HG02970 (cell line): Measurements from ENCODE around the gene ATP6V1G2.

Source experiments
- ATAC-seq: cut with Tn5 transposase; IDR thresholded peaks from one replicate; pipeline ENCODE4 v1.9.1; 2021; ENCODE audit warnings: mild to moderate bottlenecking, moderate library complexity, moderate number of reproducible peaks; ENCODE audit not compliant: unreplicated experiment, low FRiP score

Gene ATP6V1G2

DNA sequence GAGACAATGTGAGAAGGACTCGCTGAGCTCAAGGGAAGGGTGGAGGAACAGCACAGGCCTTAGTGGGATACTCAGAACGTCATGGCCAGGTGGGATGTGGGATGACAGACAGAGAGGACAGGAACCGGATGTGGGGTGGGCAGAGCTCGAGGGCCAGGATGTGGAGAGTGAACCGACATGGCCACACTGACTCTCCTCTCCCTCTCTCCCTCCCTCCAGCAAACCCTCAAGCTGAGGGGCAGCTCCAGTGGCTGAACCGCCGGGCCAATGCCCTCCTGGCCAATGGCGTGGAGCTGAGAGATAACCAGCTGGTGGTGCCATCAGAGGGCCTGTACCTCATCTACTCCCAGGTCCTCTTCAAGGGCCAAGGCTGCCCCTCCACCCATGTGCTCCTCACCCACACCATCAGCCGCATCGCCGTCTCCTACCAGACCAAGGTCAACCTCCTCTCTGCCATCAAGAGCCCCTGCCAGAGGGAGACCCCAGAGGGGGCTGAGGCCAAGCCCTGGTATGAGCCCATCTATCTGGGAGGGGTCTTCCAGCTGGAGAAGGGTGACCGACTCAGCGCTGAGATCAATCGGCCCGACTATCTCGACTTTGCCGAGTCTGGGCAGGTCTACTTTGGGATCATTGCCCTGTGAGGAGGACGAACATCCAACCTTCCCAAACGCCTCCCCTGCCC, 30.6 kb upstream of the ATP6V1G2 start:
- no peak for ATAC-seq

DNA sequence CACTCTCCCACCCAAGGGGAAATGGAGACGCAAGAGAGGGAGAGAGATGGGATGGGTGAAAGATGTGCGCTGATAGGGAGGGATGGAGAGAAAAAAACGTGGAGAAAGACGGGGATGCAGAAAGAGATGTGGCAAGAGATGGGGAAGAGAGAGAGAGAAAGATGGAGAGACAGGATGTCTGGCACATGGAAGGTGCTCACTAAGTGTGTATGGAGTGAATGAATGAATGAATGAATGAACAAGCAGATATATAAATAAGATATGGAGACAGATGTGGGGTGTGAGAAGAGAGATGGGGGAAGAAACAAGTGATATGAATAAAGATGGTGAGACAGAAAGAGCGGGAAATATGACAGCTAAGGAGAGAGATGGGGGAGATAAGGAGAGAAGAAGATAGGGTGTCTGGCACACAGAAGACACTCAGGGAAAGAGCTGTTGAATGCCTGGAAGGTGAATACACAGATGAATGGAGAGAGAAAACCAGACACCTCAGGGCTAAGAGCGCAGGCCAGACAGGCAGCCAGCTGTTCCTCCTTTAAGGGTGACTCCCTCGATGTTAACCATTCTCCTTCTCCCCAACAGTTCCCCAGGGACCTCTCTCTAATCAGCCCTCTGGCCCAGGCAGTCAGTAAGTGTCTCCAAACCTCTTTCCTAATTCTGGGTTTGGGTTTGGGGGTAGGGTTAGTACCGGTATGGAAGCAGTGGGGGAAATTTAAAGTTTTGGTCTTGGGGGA, 29.7 kb upstream of the ATP6V1G2 start:
- ATAC-seq: no peak

DNA sequence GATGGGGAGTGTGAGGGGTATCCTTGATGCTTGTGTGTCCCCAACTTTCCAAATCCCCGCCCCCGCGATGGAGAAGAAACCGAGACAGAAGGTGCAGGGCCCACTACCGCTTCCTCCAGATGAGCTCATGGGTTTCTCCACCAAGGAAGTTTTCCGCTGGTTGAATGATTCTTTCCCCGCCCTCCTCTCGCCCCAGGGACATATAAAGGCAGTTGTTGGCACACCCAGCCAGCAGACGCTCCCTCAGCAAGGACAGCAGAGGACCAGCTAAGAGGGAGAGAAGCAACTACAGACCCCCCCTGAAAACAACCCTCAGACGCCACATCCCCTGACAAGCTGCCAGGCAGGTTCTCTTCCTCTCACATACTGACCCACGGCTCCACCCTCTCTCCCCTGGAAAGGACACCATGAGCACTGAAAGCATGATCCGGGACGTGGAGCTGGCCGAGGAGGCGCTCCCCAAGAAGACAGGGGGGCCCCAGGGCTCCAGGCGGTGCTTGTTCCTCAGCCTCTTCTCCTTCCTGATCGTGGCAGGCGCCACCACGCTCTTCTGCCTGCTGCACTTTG, 29.0 kb upstream of the ATP6V1G2 start, which contains the start of gene TNF:
Gene TNF, plus strand, starts transcription at position 231 of the 567 bp plus-strand sequence. Its CDS starts 177 bp downstream, at position 408.
- no peak for ATAC-seq

DNA sequence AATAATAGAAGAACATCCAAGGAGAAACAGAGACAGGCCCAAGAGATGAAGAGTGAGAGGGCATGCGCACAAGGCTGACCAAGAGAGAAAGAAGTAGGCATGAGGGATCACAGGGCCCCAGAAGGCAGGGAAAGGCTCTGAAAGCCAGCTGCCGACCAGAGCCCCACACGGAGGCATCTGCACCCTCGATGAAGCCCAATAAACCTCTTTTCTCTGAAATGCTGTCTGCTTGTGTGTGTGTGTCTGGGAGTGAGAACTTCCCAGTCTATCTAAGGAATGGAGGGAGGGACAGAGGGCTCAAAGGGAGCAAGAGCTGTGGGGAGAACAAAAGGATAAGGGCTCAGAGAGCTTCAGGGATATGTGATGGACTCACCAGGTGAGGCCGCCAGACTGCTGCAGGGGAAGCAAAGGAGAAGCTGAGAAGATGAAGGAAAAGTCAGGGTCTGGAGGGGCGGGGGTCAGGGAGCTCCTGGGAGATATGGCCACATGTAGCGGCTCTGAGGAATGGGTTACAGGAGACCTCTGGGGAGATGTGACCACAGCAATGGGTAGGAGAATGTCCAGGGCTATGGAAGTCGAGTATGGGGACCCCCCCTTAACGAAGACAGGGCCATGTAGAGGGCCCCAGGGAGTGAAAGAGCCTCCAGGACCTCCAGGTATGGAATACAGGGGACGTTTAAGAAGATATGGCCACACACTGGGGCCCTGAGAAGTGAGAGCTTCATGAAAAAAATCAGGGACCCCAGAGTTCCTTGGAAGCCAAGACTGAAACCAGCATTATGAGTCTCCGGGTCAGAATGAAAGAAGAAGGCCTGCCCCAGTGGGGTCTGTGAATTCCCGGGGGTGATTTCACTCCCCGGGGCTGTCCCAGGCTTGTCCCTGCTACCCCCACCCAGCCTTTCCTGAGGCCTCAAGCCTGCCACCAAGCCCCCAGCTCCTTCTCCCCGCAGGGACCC, 28.0 kb upstream of the ATP6V1G2 start:
- ATAC-seq: no peak

DNA sequence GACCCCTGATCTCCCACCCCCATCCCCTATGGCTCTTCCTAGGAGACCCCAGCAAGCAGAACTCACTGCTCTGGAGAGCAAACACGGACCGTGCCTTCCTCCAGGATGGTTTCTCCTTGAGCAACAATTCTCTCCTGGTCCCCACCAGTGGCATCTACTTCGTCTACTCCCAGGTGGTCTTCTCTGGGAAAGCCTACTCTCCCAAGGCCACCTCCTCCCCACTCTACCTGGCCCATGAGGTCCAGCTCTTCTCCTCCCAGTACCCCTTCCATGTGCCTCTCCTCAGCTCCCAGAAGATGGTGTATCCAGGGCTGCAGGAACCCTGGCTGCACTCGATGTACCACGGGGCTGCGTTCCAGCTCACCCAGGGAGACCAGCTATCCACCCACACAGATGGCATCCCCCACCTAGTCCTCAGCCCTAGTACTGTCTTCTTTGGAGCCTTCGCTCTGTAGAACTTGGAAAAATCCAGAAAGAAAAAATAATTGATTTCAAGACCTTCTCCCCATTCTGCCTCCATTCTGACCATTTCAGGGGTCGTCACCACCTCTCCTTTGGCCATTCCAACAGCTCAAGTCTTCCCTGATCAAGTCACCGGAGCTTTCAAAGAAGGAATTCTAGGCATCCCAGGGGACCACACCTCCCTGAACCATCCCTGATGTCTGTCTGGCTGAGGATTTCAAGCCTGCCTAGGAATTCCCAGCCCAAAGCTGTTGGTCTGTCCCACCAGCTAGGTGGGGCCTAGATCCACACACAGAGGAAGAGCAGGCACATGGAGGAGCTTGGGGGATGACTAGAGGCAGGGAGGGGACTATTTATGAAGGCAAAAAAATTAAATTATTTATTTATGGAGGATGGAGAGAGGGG, 27.1 kb upstream of the ATP6V1G2 start:
- no peak for ATAC-seq

DNA sequence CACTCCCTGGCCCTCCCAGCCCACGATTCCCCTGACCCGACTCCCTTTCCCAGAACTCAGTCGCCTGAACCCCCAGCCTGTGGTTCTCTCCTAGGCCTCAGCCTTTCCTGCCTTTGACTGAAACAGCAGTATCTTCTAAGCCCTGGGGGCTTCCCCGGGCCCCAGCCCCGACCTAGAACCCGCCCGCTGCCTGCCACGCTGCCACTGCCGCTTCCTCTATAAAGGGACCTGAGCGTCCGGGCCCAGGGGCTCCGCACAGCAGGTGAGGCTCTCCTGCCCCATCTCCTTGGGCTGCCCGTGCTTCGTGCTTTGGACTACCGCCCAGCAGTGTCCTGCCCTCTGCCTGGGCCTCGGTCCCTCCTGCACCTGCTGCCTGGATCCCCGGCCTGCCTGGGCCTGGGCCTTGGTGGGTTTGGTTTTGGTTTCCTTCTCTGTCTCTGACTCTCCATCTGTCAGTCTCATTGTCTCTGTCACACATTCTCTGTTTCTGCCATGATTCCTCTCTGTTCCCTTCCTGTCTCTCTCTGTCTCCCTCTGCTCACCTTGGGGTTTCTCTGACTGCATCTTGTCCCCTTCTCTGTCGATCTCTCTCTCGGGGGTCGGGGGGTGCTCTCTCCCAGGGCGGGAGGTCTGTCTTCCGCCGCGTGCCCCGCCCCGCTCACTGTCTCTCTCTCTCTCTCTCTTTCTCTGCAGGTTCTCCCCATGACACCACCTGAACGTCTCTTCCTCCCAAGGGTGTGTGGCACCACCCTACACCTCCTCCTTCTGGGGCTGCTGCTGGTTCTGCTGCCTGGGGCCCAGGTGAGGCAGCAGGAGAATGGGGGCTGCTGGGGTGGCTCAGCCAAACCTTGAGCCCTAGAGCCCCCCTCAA, 25.9 kb upstream of the ATP6V1G2 start, which contains the start of gene LTA:
Gene LTA, plus strand, starts transcription at position 249 of the 871 bp plus-strand sequence. Its CDS starts 454 bp downstream, at position 703.
- ATAC-seq: peak; percentile 24

DNA sequence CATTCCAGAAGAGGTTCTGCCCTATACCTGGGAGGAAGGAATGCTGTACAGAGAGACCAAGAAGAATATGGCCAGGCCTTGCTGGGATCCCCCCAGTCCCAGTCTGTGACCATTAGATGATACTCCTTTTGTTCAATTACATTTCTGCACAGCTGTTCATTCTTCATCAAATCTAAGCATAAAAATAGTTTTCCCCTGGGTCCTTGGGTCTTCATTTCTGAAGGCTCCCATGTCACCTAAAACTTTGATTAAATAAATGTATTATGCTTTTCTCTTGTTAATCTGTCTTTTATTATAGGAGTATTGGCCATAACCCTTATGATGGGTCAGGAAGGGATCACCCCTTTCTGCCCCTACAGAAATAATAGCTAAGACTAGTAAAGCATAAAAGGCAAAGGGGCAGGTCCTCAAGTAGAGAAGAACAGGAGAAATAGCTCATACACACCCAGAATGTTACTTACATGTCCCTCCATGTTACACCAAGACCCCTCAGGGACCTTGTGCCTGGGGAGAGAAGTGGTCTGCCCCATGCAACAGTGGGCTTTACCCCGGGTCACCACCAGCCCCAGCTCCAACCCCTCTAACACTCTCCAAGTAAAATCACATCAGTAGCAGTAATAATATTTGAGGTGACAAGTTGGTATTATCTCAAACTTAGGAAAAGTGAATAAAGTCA, 23.6 kb upstream of the ATP6V1G2 start:
- no peak for ATAC-seq

DNA sequence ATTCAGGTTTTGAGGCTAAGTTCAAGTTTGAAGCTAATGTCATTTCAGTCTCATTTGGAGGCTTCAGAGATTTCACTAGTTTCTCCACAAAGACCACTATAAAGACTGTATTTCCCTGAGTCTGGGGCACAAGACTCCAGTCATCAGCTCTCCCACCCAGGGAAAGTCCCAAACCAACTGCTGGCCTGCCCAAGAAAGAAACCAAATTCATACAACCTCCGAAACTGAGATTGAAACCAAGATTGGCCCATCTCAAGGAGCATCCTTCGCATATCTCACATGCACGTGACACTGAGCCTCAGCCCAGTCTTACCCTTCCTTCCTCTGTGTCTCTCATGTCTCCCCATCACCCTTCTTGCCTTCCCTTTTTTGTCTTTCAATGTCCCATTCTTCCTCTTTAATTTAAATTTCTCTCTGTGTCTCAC, 22.1 kb upstream of the ATP6V1G2 start:
- ATAC-seq: peak; percentile 55

DNA sequence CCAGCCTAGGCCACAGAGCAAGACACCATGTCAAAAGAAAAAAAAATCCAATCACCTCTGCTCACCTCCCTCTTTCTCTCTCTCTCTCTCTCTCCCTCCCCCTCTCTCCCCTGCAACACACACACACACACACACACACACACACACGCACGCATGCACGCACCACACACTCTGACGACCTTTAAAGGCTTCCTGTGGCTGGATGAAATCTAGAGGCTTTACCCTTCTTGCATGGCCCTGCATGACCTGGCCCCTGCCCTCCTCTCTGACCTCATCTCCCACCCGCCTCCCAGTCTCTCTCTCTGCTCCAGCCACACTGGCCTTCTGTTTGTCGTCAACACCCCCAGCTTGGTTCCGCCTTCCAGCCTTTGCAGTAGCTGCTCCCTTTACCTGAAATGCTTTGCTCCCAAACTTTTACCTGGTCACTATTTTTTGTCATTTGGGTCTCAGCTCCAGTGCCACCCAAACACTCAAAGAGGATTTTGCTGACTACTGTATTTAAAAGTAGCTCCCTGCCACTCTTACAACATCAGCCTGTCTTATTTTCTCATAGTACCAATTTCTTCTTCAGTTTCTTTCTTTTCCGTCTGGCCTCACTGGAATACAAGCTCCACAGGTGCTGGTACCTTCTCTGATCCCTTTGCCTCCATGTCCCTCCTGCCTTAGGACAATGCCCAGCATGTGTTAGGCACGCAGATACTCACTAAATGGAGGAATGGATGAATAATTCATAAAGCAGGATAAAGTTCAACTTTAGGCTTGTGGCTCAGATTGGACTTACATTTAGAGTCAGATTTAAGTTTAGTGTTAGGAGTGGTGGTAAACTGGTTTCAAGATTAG, 21.3 kb upstream of the ATP6V1G2 start:
- ATAC-seq: no peak

DNA sequence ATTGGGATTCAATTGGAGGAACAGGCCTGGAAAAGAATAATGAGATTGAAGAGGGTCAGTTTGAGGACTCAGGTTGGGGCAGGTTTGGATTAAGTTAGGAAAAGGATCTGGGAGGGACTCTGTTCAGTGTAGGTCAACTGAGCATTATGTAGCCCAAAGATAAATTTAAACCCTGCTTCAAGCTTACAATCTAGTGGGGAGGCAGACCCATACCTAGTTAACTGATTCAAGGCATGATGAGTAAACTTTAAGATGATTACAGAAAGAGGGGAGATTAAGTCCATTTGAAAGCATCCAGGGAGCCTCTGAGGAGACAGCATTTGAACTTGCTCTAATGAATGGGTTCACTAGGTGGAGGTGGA, 14.3 kb upstream of the ATP6V1G2 start:
- ATAC-seq: no peak

DNA sequence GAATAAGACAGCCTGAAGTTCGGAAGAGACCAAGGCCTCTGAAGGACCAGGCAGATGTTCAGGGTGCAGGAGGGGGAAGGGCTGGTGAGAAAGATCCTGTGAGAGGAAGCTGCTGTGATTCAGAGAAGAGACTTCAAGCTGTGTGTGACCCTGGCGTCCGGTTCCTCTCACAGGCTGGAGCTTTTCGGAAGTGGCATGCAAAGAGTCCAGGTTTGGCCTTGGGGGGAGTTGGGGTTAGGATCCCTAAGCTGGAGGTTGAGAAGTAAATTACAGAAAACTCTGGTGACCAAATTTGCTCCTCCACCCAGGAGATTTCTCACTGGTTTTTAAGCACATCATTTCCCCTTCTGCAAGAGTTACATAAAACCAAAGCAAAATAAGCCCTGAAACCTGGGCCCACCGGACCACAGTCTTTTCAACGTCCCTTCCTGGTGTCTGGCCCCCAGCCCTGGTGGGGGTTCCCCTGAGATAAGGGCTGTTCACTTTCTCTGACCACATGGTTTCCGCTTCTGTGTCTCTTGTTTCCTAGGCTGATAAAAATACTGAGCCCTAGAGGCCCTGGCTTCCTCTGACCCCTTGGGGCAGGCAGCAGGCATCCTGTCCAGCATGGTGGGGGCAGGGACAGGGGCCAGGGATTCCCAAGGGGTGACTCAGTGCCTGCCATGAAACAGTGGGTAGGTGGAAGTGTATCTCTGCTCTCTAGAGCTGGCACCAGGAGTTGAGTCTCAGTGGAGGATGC, 13.7 kb upstream of the ATP6V1G2 start:
- peak; percentile 48 for ATAC-seq

DNA sequence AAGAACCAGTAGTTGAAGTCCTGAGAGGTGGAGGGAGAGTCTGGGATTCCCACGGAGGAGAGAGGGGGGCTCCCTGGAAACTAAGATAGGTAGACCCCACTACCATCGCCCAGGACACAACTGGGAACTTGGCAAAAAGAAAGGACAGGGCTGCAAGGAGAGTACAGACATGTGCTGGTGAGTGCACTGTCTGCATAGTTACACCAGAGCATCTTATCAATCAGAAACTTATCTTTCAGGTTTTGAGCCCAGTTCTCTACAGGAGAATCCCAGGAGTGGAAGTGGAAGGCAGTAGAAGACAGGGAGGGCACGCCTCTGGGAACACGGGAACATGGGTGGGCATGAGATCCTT, 13.2 kb upstream of the ATP6V1G2 start:
- no peak for ATAC-seq

DNA sequence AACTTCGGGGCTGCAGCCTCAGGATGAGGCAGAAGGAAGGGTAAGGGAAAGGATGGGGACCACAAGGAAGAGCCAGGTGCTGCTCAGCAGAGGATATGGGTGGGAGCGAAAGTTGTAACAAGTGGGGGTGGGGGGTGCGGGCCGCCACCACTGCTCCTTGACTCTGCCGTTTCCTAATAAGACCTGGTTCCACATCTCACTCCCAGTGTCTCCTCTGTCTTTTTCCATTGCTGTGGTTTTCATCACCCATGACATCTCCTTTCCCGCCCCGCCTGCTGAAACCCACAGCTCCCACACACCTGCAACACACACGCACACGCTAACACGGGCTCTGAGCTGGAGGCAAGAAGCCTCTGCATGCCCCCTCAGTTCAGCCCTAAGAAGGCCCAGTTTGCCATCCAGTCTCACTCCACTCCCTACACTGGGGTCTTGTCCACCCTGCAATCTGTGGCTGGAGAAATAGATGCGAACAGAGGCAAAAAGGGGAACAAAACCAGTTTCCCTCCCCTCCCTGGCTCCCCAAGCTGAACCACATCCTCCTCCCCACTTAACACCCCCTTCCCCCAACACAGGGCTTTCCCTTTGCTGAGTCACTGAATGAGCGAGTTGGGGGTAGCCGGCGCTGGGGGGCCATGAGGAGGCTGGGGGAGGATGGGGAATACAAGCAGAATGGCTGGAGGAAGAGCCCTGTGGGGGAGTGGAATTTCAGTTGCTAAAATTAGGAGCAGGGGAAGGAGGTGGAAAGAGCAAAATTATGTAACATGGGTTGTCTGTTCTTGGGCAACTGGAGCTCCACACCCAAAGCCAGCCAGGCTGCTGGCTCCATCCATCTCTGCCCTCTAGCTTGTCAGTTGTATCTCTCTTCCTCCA, 12.5 kb upstream of the ATP6V1G2 start:
- ATAC-seq: no peak

DNA sequence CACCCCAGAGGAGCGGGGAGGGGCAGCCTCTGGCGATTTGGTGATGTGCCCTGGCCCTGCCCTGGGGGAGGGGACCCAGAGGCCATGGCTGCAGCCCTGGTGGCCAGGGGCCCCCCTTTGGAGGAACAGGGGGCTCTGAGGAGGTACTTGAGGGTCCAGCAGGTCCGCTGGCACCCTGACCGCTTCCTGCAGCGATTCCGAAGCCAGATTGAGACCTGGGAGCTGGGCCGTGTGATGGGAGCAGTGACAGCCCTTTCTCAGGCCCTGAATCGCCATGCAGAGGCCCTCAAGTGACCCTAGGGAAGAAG, 11.9 kb upstream of the ATP6V1G2 start:
- no peak for ATAC-seq

DNA sequence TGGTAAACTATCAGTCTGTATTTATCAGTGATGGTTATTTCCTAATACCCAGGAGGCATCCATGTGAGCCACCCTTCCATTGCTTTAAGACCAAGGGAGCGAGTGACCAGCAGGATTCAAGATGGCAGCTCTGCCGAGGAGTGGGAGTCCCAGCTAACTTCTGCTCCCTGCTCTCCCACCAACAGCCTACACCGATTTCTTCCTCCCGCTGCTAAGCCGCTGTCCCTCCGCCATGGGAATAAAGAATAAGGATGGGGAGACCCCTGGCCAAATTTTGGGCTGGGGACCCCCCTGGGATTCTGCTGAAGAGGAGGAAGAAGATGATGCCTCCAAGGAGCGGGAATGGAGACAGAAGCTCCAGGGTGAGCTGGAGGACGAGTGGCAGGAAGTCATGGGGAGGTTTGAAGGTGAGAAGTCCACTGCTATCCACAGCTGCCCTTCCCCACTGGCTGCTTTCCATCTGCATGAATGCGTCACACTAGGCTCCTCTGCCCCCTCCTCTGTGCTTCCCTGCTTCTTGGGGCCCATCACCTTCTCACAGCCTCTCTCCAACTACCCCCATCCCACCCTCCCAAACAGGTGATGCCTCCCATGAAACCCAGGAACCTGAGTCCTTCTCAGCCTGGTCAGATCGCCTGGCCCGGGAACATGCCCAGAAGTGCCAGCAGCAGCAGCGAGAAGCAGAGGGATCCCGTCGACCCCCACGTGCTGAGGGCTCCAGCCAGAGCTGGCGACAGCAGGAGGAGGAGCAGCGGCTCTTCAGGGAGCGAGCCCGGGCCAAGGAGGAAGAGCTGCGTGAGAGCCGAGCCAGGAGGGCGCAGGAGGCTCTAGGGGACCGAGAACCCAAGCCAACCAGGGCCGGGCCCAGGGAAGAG, 11.3 kb upstream of the ATP6V1G2 start:
- no peak for ATAC-seq
